ENCODE measurements around the gene USP1. TPM values are rescaled to one million over a fixed set of nuclear protein-coding genes. Genes with fewer than 3 reads are reported as not detected.
A peak's percentile ranks its signal among the peaks of the same experiment; 100 is the strongest.

USP1 gene
- total RNA-seq, 4 donors from 2014 or later = 11.8 to 23.4 (median 17.3) TPM

DNA sequence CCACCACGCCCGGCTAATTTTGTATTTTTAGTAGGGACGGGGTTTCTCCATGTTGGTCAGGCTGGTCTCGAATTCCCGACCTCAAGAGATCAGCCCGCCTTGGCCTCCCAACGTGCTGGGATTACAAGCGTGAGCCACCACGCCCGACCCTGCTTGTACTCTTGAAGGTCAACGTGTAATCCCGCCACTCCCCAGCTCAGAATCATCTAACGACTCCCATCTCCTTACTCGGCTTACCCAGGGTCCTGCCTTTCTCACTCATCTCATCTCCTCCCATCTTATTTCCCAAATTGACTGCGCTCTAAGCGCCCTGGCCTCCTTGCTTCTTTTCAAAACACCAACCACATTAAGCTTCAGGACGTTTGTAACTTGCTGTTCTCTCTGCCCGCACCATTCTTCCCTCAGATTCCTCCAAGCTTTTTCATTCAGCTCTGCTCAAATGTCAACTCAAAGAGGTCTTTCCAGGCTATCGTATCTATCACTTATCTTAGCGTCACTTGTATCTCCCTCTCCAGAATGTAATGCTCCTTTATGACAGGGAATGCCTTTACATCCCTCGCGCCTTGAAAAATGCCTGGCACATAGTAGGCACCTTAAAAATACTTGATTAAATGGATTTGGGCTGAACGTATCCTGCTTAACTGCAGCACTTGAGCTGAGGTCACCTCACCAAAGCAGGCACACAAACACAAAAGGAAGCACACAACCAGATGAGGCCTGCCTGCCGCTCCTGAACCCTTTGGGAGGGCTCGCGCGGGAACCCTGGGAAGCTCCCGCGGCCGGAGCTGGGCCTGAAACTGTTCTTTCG lies 1.4 kb upstream of the USP1 start:
- in situ Hi-C loops (cut with MboI; ENCODE audit: low sequenced_read_pairs in 4 of 4) = no loop called here
- DNase-seq = peak in 1 of 2 donors; percentile 20
- no peak for TF ChIP-seq POLR2A (IDR thresholded peaks at IDR 0.05)
- TF ChIP-seq, protein P1, sequence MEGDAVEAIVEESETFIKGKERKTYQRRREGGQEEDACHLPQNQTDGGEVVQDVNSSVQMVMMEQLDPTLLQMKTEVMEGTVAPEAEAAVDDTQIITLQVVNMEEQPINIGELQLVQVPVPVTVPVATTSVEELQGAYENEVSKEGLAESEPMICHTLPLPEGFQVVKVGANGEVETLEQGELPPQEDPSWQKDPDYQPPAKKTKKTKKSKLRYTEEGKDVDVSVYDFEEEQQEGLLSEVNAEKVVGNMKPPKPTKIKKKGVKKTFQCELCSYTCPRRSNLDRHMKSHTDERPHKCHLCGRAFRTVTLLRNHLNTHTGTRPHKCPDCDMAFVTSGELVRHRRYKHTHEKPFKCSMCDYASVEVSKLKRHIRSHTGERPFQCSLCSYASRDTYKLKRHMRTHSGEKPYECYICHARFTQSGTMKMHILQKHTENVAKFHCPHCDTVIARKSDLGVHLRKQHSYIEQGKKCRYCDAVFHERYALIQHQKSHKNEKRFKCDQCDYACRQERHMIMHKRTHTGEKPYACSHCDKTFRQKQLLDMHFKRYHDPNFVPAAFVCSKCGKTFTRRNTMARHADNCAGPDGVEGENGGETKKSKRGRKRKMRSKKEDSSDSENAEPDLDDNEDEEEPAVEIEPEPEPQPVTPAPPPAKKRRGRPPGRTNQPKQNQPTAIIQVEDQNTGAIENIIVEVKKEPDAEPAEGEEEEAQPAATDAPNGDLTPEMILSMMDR (IDR thresholded peaks at IDR 0.05 in 4 of 5, conservative IDR thresholded peaks at IDR 0.05 in 1 of 5) = no peak
- Histone ChIP-seq H3K4me1 (peaks cover 22 to 30% of the 10 kb centered on the region in 2 donors), H3K27me3 (no peaks in the 10 kb centered on the region), H3K9me3 (no peaks in the 10 kb centered on the region), H3K4me3 (peak overlapping the region; percentile 87 to 94 (median 92)), H3K36me3 (no peaks in the 10 kb centered on the region), H3K27ac (peak overlapping the region; percentile 94 to 99 (median 99))
- ATAC-seq = peak; percentile 4 to 14
- intact Hi-C loops (cut with DNase I; ENCODE audit: low total_unique reads) = loop anchor here (2.0 to 10.0 kb wide), 4 partner anchors 252 to 929 kb away; partner anchors contain the start of genes ALG6, ATG4C, DOCK7 and PATJ

DNA sequence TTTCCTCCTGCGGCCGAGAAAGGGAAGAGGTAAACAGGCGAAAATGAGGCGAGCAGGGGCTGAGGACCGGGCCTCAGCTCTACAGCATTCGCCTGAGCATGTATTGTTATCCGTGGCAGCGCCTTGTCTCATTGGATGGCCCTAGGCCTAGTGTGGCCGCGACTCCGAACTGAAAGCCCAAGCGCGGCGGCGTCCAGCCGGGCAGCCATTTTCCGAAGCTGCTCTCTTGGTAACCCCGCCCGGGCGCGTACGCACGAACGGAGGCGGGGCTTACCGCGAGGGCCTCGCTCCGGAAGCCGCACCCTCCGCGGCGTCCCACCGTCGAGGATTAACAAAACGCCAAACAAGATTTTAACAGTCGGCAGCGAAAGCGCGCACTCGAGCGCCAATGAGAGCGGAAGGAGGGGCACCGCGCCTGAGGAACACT lies 797 bp upstream of the USP1 start:
- Histone ChIP-seq H3K27me3 (no peaks in the 10 kb centered on the region), H3K36me3 (no peaks in the 10 kb centered on the region), H3K4me3 (peak overlapping the region; percentile 87 to 94 (median 92)), H3K4me1 (peaks cover 22 to 32% of the 10 kb centered on the region in 2 donors), H3K9me3 (no peaks in the 10 kb centered on the region), H3K27ac (peak overlapping the region; percentile 94 to 99 (median 99))
- intact Hi-C loops (cut with DNase I; ENCODE audit: low total_unique reads) (loop anchor here (2.0 to 10.0 kb wide), 4 partner anchors 251 to 929 kb away; partner anchors contain the start of genes ALG6, ATG4C, DOCK7 and PATJ), in situ Hi-C loops (cut with MboI; ENCODE audit: low sequenced_read_pairs in 4 of 4) (no loop called here)
- DNase-seq (no peak), ATAC-seq (no peak)
- TF ChIP-seq POLR2A (IDR thresholded peaks at IDR 0.05) = peak; percentile 59 to 61
- TF ChIP-seq, protein P1 (IDR thresholded peaks at IDR 0.05 in 4 of 5, conservative IDR thresholded peaks at IDR 0.05 in 1 of 5) = no peak

DNA sequence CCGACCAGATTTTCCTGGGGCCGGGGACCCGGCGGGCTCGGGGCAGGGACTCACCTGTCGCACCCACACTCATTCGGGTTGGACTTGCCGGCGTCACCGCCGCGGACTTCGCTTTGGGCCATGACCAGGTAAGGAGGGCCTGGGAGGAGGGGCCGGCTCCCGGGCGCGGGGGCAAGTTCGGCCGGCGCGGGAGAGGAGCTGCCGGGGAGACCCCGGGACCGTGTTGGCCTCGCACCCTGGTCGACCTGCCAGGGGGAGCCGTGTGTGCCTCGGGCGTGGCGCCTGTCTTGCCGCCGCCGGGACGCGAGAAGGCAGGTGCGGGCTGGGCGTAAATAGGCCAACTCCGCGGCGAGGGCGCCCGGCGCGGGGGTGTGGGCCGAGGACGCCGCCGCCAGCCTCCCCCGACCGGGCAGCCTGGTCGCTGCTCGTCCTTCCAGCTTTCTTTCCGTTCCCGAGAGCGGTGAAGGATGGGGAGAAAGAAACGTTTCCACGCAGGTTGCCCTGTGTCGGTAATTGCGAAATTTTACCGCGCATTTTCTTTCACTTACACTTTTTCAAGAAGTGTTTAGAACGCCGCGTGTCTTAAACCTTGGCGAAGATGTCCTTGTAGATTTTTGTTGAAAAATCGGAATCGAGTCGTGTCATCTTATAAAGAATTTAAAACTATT lies 558 bp downstream of the USP1 start:
- Histone ChIP-seq H3K36me3 (peaks cover 0 to under 1% of the 10 kb centered on the region in 2 donors), H3K9me3 (no peaks in the 10 kb centered on the region), H3K27ac (peak overlapping the region; percentile 94 to 99 (median 99)), H3K4me1 (peaks cover 22 to 32% of the 10 kb centered on the region in 2 donors), H3K27me3 (no peaks in the 10 kb centered on the region), H3K4me3 (peak overlapping the region; percentile 87 to 94 (median 92))
- peak; percentile 11 to 42 for DNase-seq
- TF ChIP-seq, protein P1 (IDR thresholded peaks at IDR 0.05 in 4 of 5, conservative IDR thresholded peaks at IDR 0.05 in 1 of 5) = no peak
- no peak for TF ChIP-seq POLR2A (IDR thresholded peaks at IDR 0.05)
- in situ Hi-C loops (cut with MboI; ENCODE audit: low sequenced_read_pairs in 4 of 4) (no loop called here), intact Hi-C loops (cut with DNase I; ENCODE audit: low total_unique reads) (loop anchor here (2.0 to 10.0 kb wide), 4 partner anchors 250 to 927 kb away; partner anchors contain the start of genes ALG6, ATG4C, DOCK7 and PATJ)
- peak; percentile 8 to 20 for ATAC-seq

DNA sequence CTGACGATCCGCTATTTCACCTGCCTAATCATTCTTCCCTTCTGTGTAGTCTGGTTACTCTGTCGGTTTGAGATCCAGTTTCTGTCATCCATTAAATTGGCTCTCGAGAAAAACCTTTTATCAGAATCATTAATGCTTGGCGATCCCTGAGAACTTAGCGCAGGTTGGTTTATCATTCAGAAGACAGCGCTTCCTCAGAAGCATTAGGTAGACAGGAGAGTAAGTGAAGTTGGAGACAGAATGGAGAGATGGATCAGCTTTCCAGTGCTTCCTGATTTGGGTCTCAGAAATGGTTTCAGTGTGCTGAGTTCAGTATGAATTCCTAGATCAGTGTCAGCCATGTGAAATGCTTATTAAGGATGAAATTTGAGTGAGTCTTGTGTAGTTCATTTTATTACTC lies 1.3 kb downstream of the USP1 start:
- peaks cover 22 to 32% of the 10 kb centered on the region in 2 donors for H3K4me1 ChIP-seq
- ATAC-seq (no peak), DNase-seq (no peak)
- in situ Hi-C loops (cut with MboI; ENCODE audit: low sequenced_read_pairs in 4 of 4) (no loop called here), intact Hi-C loops (cut with DNase I; ENCODE audit: low total_unique reads) (loop anchor here (5.0 to 10.0 kb wide), 2 partner anchors 249 to 927 kb away; partner anchors contain the start of genes ALG6 and DOCK7)
- H3K27me3 ChIP-seq = no peaks in the 10 kb centered on the region
- H3K9me3 ChIP-seq = no peaks in the 10 kb centered on the region
- no peak for TF ChIP-seq POLR2A (IDR thresholded peaks at IDR 0.05)
- TF ChIP-seq, protein P1 (IDR thresholded peaks at IDR 0.05 in 4 of 5, conservative IDR thresholded peaks at IDR 0.05 in 1 of 5) = no peak
- H3K27ac ChIP-seq = peak overlapping the region; percentile 94 to 99 (median 99)
- peak overlapping the region; percentile 87 to 94 (median 92) for H3K4me3 ChIP-seq
- peaks cover 0 to 8% of the 10 kb centered on the region in 2 donors for H3K36me3 ChIP-seq

Measured in gastrocnemius medialis (tissue), 4 donors.